MM.1S (cell line): ENCODE results near the gene PARP1.

Source experiments
- DNase-seq: peaks from one replicate; pipeline ENCODE4 v3.0.0-alpha.2; 2015
- H2AFZ ChIP-seq: fragments of 300-600 bp; sonication (generic); 2 replicates; pipeline ENCODE4 v1.6.0; 2016; ENCODE audit warnings: antibody characterized with exemption, low read length
- H3F3A ChIP-seq: fragments of 300-600 bp; sonication (generic); 2 replicates; pipeline ENCODE4 v1.6.1; 2016; ENCODE audit warnings: mild to moderate bottlenecking, antibody characterized with exemption, low read length, moderate library complexity, mixed read lengths; ENCODE audit not compliant: insufficient read depth
- H3K27ac ChIP-seq: fragments of 300-600 bp; sonication (generic); 2 replicates; pipeline ENCODE4 v1.5.1; 2016; ENCODE audit warnings: mild to moderate bottlenecking, low read length
- H3K27me3 ChIP-seq: fragments of 300-600 bp; sonication (generic); replicated peaks from 2 replicates; pipeline ENCODE4 v1.6.0; 2016; ENCODE audit warnings: low read length; ENCODE audit not compliant: insufficient read depth
- H3K36me3 ChIP-seq: fragments of 300-600 bp; sonication (generic); replicated peaks from 2 replicates; pipeline ENCODE4 v1.6.1; 2016; ENCODE audit warnings: mild to moderate bottlenecking, low read length, mixed read lengths; ENCODE audit not compliant: insufficient read depth
- H3K4me1 ChIP-seq: fragments of 300-600 bp; sonication (generic); 2 replicates; pipeline ENCODE4 v1.6.1; 2016; ENCODE audit warnings: low read length, mixed read lengths
- H3K4me2 ChIP-seq: fragments of 300-600 bp; sonication (generic); 2 replicates; pipeline ENCODE4 v1.6.0; 2016; ENCODE audit warnings: low read depth, low read length
- H3K4me3 ChIP-seq: fragments of 300-600 bp; sonication (generic); 2 replicates; pipeline ENCODE4 v1.5.1; 2016; ENCODE audit warnings: low read length, mixed read lengths
- H3K79me2 ChIP-seq: fragments of 300-600 bp; sonication (generic); 2 replicates; pipeline ENCODE4 v1.6.1; 2016; ENCODE audit warnings: mixed run types, low read length, mixed read lengths
- H3K9ac ChIP-seq: fragments of 300-600 bp; sonication (generic); 2 replicates; pipeline ENCODE4 v1.6.1; 2016; ENCODE audit warnings: low read length, mixed read lengths
- H3K9me2 ChIP-seq: fragments of 300-600 bp; sonication (generic); replicated peaks from 2 replicates; pipeline ENCODE4 v1.6.1; 2016; ENCODE audit warnings: mild to moderate bottlenecking, low read length, mixed read lengths; ENCODE audit not compliant: insufficient read depth
- H3K9me3 ChIP-seq: fragments of 300-600 bp; sonication (generic); replicated peaks from 2 replicates; pipeline ENCODE4 v1.6.1; 2016; ENCODE audit warnings: mild to moderate bottlenecking, low read length, mixed read lengths; ENCODE audit not compliant: insufficient read depth
- H4K20me1 ChIP-seq: fragments of 300-600 bp; sonication (generic); 2 replicates; pipeline ENCODE4 v1.6.1; 2016; ENCODE audit warnings: mild to moderate bottlenecking, low read length, moderate library complexity, mixed read lengths; ENCODE audit not compliant: insufficient read depth
- CTCF ChIP-seq: fragments of 300-600 bp; sonication (generic); IDR thresholded peaks from 2 replicates; pipeline ENCODE4 v1.5.1; 2016; ENCODE audit warnings: antibody characterized with exemption, low read length, mixed read lengths
- EZH2 ChIP-seq: fragments of 300-600 bp; sonication (generic); optimal IDR thresholded peaks from 2 replicates; pipeline ENCODE3; 2017; ENCODE audit warnings: low read depth, mild to moderate bottlenecking, antibody characterized with exemption, low read length, mixed read lengths
- EZH2phosphoT487 ChIP-seq: fragments of 300-600 bp; sonication (generic); IDR thresholded peaks from 2 replicates; pipeline ENCODE4 v1.6.1; 2018; ENCODE audit warnings: antibody characterized with exemption, low read length

PARP1 gene

DNA sequence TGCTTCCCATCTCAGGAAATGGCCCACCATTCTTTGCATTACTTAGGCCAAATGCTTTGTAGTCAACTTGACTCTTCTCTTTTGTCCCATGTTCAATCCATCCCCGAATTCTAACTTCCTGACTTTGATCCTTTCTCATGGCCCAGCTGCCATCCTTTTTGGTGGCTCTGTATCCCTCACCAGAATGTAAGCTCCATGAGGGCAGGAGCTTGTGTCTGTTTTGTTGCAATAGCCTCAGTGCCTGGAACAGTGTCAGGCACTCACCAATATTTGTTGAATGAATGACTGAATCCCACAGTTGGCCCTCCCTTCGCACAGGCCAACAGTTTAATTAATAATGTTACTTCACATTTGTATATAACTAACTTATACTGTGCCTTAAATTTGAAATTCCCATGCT is 3.1 kb upstream of the PARP1 start:
- H3K9me3 ChIP-seq = no peaks in the 10 kb centered on the region
- no peak for TF ChIP-seq EZH2
- no peak for TF ChIP-seq CTCF
- TF ChIP-seq EZH2phosphoT487 = no peak
- no peaks in the 10 kb centered on the region for H3K9me2 ChIP-seq
- H3K27me3 ChIP-seq = no peaks in the 10 kb centered on the region
- no peak overlapping the region; the same call in 1 of the 2 replicates for H3K9ac ChIP-seq
- H4K20me1 ChIP-seq = no peaks in the 10 kb centered on the region
- H3K79me2 ChIP-seq = peaks cover 15% of the 10 kb centered on the region
- peaks cover 10% of the 10 kb centered on the region for H3K4me1 ChIP-seq
- H3K36me3 ChIP-seq = no peaks in the 10 kb centered on the region
- no peak overlapping the region for H2AFZ ChIP-seq
- H3K4me3 ChIP-seq = no peak overlapping the region
- H3K4me2 ChIP-seq = peak overlapping the region; percentile 78; the same call in 1 of the 2 replicates
- H3K27ac ChIP-seq = no peak overlapping the region
- peaks cover 39% of the 10 kb centered on the region for H3F3A ChIP-seq
- no peak for DNase-seq

GRCh38 chr1:226409392-226409791 is 1.5 kb upstream of the PARP1 start:
- no peak overlapping the region for H3K27ac ChIP-seq
- no peak overlapping the region for H3K4me2 ChIP-seq
- H3K9ac ChIP-seq = no peak overlapping the region
- no peaks in the 10 kb centered on the region for H3K9me3 ChIP-seq
- no peaks in the 10 kb centered on the region for H3K36me3 ChIP-seq
- peaks cover 31% of the 10 kb centered on the region for H3K79me2 ChIP-seq
- H2AFZ ChIP-seq = no peak overlapping the region
- TF ChIP-seq EZH2 (no peak), CTCF (no peak), EZH2phosphoT487 (no peak)
- peaks cover 44% of the 10 kb centered on the region for H3F3A ChIP-seq
- no peak for DNase-seq
- H3K4me1 ChIP-seq = peaks cover 18% of the 10 kb centered on the region
- H3K4me3 ChIP-seq = no peak overlapping the region
- no peaks in the 10 kb centered on the region for H3K27me3 ChIP-seq
- peaks cover 12% of the 10 kb centered on the region for H4K20me1 ChIP-seq
- H3K9me2 ChIP-seq = no peaks in the 10 kb centered on the region

DNA sequence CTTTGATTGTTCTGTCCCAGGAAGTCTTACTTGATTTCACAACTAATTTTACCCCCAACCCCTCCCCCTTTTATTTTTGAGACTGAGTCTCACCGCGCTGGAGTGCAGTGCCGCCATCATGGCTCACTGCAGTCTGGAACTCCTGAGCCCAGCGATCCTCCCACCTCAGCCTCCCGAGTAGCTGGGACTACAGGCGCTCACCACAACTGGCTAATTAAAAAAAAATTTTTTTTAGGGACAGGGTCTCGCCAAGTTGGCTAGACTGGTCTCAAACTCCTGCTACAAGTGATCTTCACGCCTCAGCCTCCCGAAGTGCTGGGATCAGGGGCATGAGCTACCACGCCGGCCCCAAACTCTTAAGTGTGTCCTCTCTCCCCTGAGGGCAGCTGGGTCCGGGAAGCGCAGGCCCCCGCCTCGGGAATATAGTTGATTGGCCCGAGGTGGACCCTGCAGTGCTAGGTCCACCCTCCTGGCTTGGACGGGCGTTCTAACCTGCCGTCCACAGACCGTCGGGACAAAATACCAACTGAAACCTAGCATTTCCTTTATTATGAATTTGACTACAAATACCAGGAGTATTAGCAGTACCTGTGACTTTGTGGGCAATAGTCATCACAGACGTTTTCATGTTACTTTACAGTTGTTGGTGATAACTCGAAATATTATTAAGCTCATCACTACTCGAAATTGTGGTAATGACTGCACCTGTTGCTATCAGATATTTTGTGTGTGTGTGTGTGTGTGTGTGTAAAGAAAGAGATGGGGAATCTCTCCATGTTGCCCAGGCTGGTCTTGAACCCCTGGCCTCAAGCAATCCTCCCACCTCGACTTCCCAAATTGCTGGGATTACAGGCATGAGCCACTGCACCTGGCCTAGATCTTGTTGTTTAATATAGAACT is 642 bp upstream of the PARP1 start:
- peak overlapping the region; percentile 82 for H3K27ac ChIP-seq
- peak overlapping the region; percentile 64 for H3K4me2 ChIP-seq
- peak overlapping the region; percentile 46 for H3K4me3 ChIP-seq
- peaks cover 21% of the 10 kb centered on the region for H4K20me1 ChIP-seq
- H2AFZ ChIP-seq = peak overlapping the region; percentile 29
- H3K79me2 ChIP-seq = peaks cover 39% of the 10 kb centered on the region
- H3K4me1 ChIP-seq = peaks cover 26% of the 10 kb centered on the region
- no peaks in the 10 kb centered on the region for H3K27me3 ChIP-seq
- no peaks in the 10 kb centered on the region for H3K9me2 ChIP-seq
- no peaks in the 10 kb centered on the region for H3K36me3 ChIP-seq
- no peak for TF ChIP-seq EZH2phosphoT487
- TF ChIP-seq EZH2 = no peak
- no peak for TF ChIP-seq CTCF
- peaks cover 44% of the 10 kb centered on the region for H3F3A ChIP-seq
- no peaks in the 10 kb centered on the region for H3K9me3 ChIP-seq
- peak overlapping the region; percentile 68 for H3K9ac ChIP-seq
- DNase-seq = peak; percentile 32
